Adrenal gland (tissue), 12 donors: ENCODE data around the gene KRTAP9-7. TPM values are rescaled to one million over a fixed set of nuclear protein-coding genes. Genes with fewer than 3 reads are reported as not detected.

Experiments used
- DNase-seq, 7 donors: peaks; one replicate each; pipeline ENCODE4 v3.0.0-alpha.2; 2019 to 2020
- H3K27ac ChIP-seq, 5 donors: fragments of 200-600 bp; sonication (generic) in 4 of 5; 1 replicate in 3 of 5; 2 replicates in 2 of 5; pipeline versions ENCODE4 v1.5.1 to v1.8.0; 2016 to 2020; ENCODE audit warnings: mild to moderate bottlenecking in 1 of 5
- H3K27me3 ChIP-seq: fragments of 200-600 bp; 2 replicates; pipeline ENCODE4 v1.8.0; 2021
- H3K36me3 ChIP-seq, 2 donors: fragments of 200-600 bp; replicated peaks in 1 of 2; 1 replicate in 1 of 2; 2 replicates in 1 of 2; pipeline versions ENCODE4 v1.5.1 to v1.8.0; 2018 to 2022
- H3K4me1 ChIP-seq, 2 donors: fragments of 200-600 bp; replicated peaks in 1 of 2; 1 replicate in 1 of 2; 2 replicates in 1 of 2; pipeline versions ENCODE4 v1.5.1 to v1.8.0; 2018 to 2021
- H3K4me3 ChIP-seq, 4 donors: fragments of 200-600 bp; sonication (generic) in 3 of 4; one replicate each; pipeline ENCODE4 v1.5.1; 2016 to 2018
- H3K9me3 ChIP-seq, 3 donors: fragments of 200-600 bp; sonication (generic) in 1 of 3; replicated peaks in 1 of 3; 1 replicate in 2 of 3; 2 replicates in 1 of 3; pipeline versions ENCODE4 v1.5.1 to v1.8.0; 2016 to 2021
- POLR2A ChIP-seq, 2 donors: fragments of 450-650 bp; IDR thresholded peaks; one replicate each; pipeline ENCODE4 v1.6.1; 2017; ENCODE audit warnings: antibody characterized with exemption in 2 of 2, mild to moderate bottlenecking in 2 of 2, moderate library complexity in 1 of 2
- WGBS, 4 donors: extraction: QIAGEN DNeasy Blood & Tissue Kit in 2 of 4; methylation state at CpG; one replicate each; pipeline versions ENCODE4 v1.1.5 to v1.1.7; 2013 to 2017; 5-methylcytosine and 5-hydroxymethylcytosine counted together
- intact Hi-C, 2 donors: fragments of 100-400 bp; cut with DNase I; formaldehyde crosslinking; loops; one replicate each; pipeline versions ENCODE4 v1.14.1 to v1.15.0; 2022 to 2023
- polyA plus RNA-seq, 3 donors: library from polyadenylated mRNA; stranded (reverse); fragments of 200-250 nt in 2 of 3; fragments of 350-450 nt in 1 of 3; fragmentation: Illumina TruSeq in 1 of 3; extraction: RNeasy Lipid Tissue Mini Kit (QIAGEN cat#74804) in 1 of 3; gene quantifications; one replicate each; pipeline ENCODE4 v1.2.3, GENCODE V29; 2013 to 2014
- total RNA-seq, 9 donors: library from RNA; depleted of rRNA in 4 of 9; stranded (reverse); fragments of >200 nt in 4 of 9; fragments of 120-200 nt in 1 of 9; fragmentation: NEBNext Ultra II Directional in 1 of 9; extraction: Animal tissue kit (Norgen Biotek cat#: 25700) in 1 of 9; gene quantifications; one replicate each; pipeline versions ENCODE4 v1.1.0 to v1.2.4, GENCODE V29; 2013 to 2023
- TF ChIP-seq, protein P1 (sequence below), 6 experiments: fragments of 450-650 bp in 4 of 6; fragments of 200-600 bp in 2 of 6; sonication (generic) in 1 of 6; IDR thresholded peaks; 1 replicate in 5 of 6; 2 replicates in 1 of 6; pipeline versions ENCODE4 v1.5.1 to v1.8.0; 2016 to 2021; ENCODE audit warnings: antibody characterized with exemption in 6 of 6, mild to moderate bottlenecking in 2 of 6, moderate library complexity in 1 of 6
- donor health status: healthy with polysubstance abuse.
- donor health status: Bipolar disorder and iron deficiency.
- donor health status: DM: yes; HTN: yes; CAD: no.
- donor health status: DM: no; HTN: no; CAD: no.
- donor health status: DM: no; HTN: no; CAD: no.
- donor health status: DM: yes; HTN: yes; CAD: no.

The KRTAP9-7 gene
- total and polyA plus RNA-seq, 12 donors, result not detected

DNA sequence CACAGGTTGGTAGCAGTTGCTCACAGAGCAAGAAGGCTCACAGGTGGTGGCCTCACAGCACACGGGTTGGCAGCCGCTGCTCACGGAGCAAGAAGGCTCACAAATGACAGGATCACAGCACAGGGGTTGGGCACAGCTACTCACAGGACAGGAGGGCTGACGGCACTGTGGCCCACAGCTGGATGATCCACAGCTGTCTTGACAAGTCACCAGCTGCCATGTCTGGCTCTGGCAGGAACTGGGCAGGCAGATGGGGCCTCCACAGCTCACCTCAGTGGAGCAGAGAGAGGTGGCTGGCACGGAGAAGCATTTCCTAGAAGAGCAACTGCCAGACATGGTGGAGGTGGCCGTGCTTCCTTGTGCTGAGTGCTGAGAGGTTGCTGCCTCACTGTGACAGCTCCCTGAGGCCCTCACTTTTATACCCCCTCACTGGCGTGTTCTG, 33.4 kb downstream of the KRTAP9-7 start, which contains the start of gene KRTAP16-1:
Gene KRTAP16-1 (minus strand): TSS at position 392 of the 442 bp plus-strand sequence. CDS start 56 bp downstream, at position 336.
- Histone ChIP-seq H3K4me3 (no peak within 1 kb of the TSS), H3K27ac (no peak within 1 kb of the TSS), H3K9me3 (no peaks in the 10 kb centered on the region), H3K27me3 (no peaks in the 10 kb centered on the region), H3K36me3 (no peaks in the 10 kb centered on the region), H3K4me1 (no peaks in the 10 kb centered on the region)
- intact Hi-C loops, result no loop called here
- no peak for TF ChIP-seq POLR2A (IDR thresholded peaks at IDR 0.05)
- TF ChIP-seq, protein P1, sequence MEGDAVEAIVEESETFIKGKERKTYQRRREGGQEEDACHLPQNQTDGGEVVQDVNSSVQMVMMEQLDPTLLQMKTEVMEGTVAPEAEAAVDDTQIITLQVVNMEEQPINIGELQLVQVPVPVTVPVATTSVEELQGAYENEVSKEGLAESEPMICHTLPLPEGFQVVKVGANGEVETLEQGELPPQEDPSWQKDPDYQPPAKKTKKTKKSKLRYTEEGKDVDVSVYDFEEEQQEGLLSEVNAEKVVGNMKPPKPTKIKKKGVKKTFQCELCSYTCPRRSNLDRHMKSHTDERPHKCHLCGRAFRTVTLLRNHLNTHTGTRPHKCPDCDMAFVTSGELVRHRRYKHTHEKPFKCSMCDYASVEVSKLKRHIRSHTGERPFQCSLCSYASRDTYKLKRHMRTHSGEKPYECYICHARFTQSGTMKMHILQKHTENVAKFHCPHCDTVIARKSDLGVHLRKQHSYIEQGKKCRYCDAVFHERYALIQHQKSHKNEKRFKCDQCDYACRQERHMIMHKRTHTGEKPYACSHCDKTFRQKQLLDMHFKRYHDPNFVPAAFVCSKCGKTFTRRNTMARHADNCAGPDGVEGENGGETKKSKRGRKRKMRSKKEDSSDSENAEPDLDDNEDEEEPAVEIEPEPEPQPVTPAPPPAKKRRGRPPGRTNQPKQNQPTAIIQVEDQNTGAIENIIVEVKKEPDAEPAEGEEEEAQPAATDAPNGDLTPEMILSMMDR (IDR thresholded peaks at IDR 0.05), result no peak
- no peak for DNase-seq
- 66 to 83% (median 71%) methylated on average over 4 to 7 of the region's 7 CpGs for WGBS, 4 donors

DNA sequence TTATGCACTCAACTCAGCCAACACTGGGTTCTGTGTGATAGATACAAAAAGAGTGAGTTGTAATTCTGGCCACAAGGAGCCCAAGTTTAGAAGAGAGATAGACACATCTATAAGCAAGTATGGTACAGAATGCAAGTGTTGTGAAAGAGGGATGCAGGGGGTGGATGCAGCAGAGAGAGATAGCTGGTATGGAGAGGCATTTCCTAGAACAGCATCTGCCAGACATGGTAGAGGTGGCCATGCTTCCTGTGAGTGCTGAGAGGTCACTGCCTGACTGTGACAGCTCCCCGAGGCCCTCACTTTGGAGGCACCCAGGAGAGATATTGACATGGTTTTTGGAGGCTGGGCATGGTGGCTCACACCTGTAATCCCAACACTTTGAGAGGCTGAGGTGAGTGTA, 35.6 kb downstream of the KRTAP9-7 start:
- no peak overlapping the region for H3K4me3 ChIP-seq
- intact Hi-C loops, result no loop called here
- WGBS, 4 donors, result 60 to 96% (median 78%) methylated on average over 1 of the region's 1 CpG
- TF ChIP-seq, protein P1 (IDR thresholded peaks at IDR 0.05), result no peak
- no peak for TF ChIP-seq POLR2A (IDR thresholded peaks at IDR 0.05)
- no peaks in the 10 kb centered on the region for H3K27me3 ChIP-seq
- H3K4me1 ChIP-seq, result no peaks in the 10 kb centered on the region
- no peaks in the 10 kb centered on the region for H3K9me3 ChIP-seq
- no peaks in the 10 kb centered on the region for H3K36me3 ChIP-seq
- no peak overlapping the region for H3K27ac ChIP-seq
- DNase-seq, result no peak

DNA sequence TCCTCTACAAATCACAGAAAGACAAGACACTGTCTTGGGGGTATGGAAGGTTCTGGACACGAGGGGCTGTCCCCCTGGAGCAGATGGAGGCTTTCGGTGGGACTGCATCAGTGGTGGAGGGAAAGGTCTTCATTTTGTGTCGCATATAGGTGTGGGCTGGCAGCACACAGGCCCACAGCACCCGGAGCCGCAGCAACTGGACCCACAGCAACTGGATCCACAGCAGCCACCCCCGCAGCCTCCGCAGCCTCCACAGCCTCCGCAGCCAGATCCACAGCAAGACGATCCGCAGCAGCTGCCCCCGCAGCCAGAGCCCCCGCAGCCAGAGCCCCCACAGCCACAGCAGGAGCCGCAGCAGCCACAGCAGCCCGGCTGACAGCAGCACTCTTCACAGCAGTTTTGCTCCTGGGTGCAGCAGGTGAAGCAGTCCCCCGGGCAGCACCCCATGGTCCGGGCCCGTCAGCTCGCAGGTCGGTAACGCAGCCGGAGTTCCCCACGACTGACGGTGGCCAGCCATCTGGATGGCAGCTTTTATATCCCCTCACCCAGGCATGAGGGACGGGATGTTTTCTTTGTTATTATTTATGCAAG, 39.8 kb downstream of the KRTAP9-7 start, which contains the start of gene KRTAP17-1:
Gene KRTAP17-1 (minus strand): TSS at position 507 of the 591 bp plus-strand sequence. CDS start 60 bp downstream, at position 447.
- intact Hi-C loops, result no loop called here
- WGBS, 4 donors, result 74 to 84% (median 81%) methylated on average over 12 to 24 of the region's 24 CpGs

DNA sequence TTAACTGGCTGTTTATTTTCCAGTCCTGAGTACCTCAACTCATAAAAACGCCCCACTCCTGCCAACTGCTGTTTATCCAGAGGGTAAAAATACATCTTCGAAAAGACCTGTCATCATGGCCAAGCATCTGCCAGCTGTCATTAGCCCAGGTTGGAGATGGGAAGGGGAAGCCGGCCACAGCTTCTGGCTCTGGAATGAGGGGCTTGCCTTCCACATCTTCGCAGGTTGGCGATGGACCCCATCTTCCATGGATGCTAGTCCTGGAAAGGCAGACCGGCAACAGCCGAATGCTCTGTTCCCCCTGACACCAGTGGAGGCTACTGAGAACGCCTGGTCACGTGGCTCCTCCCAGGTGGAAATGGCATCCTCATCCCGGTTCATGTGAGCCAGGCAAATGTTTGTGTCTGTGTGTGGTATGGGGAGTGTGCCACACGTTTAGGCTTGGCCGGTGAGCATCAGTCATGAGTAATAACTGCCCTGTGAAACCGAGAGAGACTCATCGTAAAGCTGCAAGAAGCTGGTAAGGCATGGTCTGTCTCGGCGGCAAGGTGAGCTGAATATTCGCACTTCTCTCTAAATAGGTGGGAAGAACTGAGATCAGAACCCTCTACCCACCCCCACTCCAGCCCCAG, 40.4 kb downstream of the KRTAP9-7 start:
- DNase-seq, result no peak
- TF ChIP-seq POLR2A (IDR thresholded peaks at IDR 0.05), result no peak
- TF ChIP-seq, protein P1 (IDR thresholded peaks at IDR 0.05), result no peak
- WGBS, 4 donors, result 71 to 75% (median 74%) methylated on average over 13 to 17 of the region's 17 CpGs
- no peaks in the 10 kb centered on the region for H3K36me3 ChIP-seq
- H3K4me3 ChIP-seq, result no peak overlapping the region
- H3K27me3 ChIP-seq, result no peaks in the 10 kb centered on the region
- H3K9me3 ChIP-seq, result peaks cover 0 to 7% (median 0%) of the 10 kb centered on the region in 3 donors
- H3K4me1 ChIP-seq, result no peaks in the 10 kb centered on the region
- intact Hi-C loops, result no loop called here
- H3K27ac ChIP-seq, result no peak overlapping the region

More for the DNA sequence above, 39.8 kb downstream of the KRTAP9-7 start, which contains the start of gene KRTAP17-1:
- no peaks in the 10 kb centered on the region for H3K36me3 ChIP-seq
- no peak for TF ChIP-seq POLR2A (IDR thresholded peaks at IDR 0.05)
- TF ChIP-seq, protein P1 (IDR thresholded peaks at IDR 0.05), result no peak
- H3K27ac ChIP-seq, result no peak within 1 kb of the TSS
- no peak within 1 kb of the TSS for H3K4me3 ChIP-seq
- no peaks in the 10 kb centered on the region for H3K27me3 ChIP-seq
- no peak for DNase-seq
- no peaks in the 10 kb centered on the region for H3K4me1 ChIP-seq
- peaks cover 0 to 7% (median 0%) of the 10 kb centered on the region in 3 donors for H3K9me3 ChIP-seq
